ENCODE measurements around the gene JAML. TPM values are rescaled to one million over a fixed set of nuclear protein-coding genes. Genes with fewer than 3 reads are reported as not detected.

JAML gene
- total and polyA plus RNA-seq, 2 of the 13 experiments (the other 11 are each of a cell fraction or from before 2014, with no cell fraction given) = 2.0 to 3.3 TPM

GRCh38 chr11:118202599-118203422 is 22.0 kb downstream of the JAML start (continued):
- TF ChIP-seq ZBTB34 (CRISPR knock-in tag; IDR thresholded peaks at IDR 0.05) (peak; percentile 91), SRSF9 (IDR thresholded peaks at IDR 0.05; ENCODE audit: borderline replicate concordance, insufficient read depth, low read depth, low read length, poor library complexity, severe bottlenecking) (no peak), NFKBIZ (CRISPR knock-in tag; IDR thresholded peaks at IDR 0.05) (0 out of 2 replicates have a peak, but pooled peaks have one; percentile 60), REXO4 (CRISPR knock-in tag; IDR thresholded peaks at IDR 0.05; ENCODE audit: borderline replicate concordance) (no peak), ZNF709 (CRISPR knock-in tag; IDR thresholded peaks at IDR 0.05) (no peak), HNF4G (IDR thresholded peaks at IDR 0.05; ENCODE audit: borderline replicate concordance, low read depth, low read length) (peak; percentile 92), HNF4G (CRISPR knock-in tag; IDR thresholded peaks at IDR 0.05; ENCODE audit: borderline replicate concordance, low read depth) (peak; percentile 95), SIN3B (IDR thresholded peaks at IDR 0.05; ENCODE audit: low read length) (no peak), RNF219 (CRISPR knock-in tag; IDR thresholded peaks at IDR 0.05) (no peak), NFKB2 (CRISPR knock-in tag; IDR thresholded peaks at IDR 0.05; ENCODE audit: borderline replicate concordance) (no peak; the same call in 1 of the 2 replicates), ZNF441 (CRISPR knock-in tag; IDR thresholded peaks at IDR 0.05; ENCODE audit: borderline replicate concordance) (0 out of 2 replicates have a peak, but pooled peaks have one; percentile 23), ZNF317 (CRISPR knock-in tag; IDR thresholded peaks at IDR 0.05) (no peak), ZNF557 (CRISPR knock-in tag; IDR thresholded peaks at IDR 0.05) (peak; percentile 49; the same call in 1 of the 2 replicates), MAFF (IDR thresholded peaks at IDR 0.05; ENCODE audit: low read depth, low read length) (no peak), MAX (IDR thresholded peaks at IDR 0.05) (peak; percentile 62), ZNF143 (CRISPR knock-in tag; IDR thresholded peaks at IDR 0.05) (no peak), IKZF4 (CRISPR knock-in tag; IDR thresholded peaks at IDR 0.05; ENCODE audit: borderline replicate concordance, low read depth, not compliant biosample characterization) (peak; percentile 12), UBTF (CRISPR knock-in tag; IDR thresholded peaks at IDR 0.05) (0 out of 2 replicates have a peak, but pooled peaks have one; percentile 49), SMAD9 (CRISPR knock-in tag; IDR thresholded peaks at IDR 0.05) (no peak), MTA3 (CRISPR knock-in tag; IDR thresholded peaks at IDR 0.05) (no peak), ZNF703 (CRISPR knock-in tag; IDR thresholded peaks at IDR 0.05; ENCODE audit: borderline replicate concordance) (0 out of 2 replicates have a peak, but pooled peaks have one; percentile 64), TARDBP (CRISPR knock-in tag; IDR thresholded peaks at IDR 0.05) (peak; percentile 82), ELF3 (CRISPR knock-in tag; IDR thresholded peaks at IDR 0.05) (peak; percentile 86), ZNF614 (CRISPR knock-in tag; IDR thresholded peaks at IDR 0.05; ENCODE audit: borderline replicate concordance) (peak; percentile 85; the same call in 1 of the 2 replicates)
